Thyroid gland (tissue), 4 donors: ENCODE data around the gene IRAK3. TPM values are rescaled to one million over a fixed set of nuclear protein-coding genes. Genes with fewer than 3 reads are reported as not detected.

Experiments used
- DNase-seq, 2 donors: peaks; one replicate each; pipeline ENCODE4 v3.0.0-alpha.2; 2019
- H3K27ac ChIP-seq, 3 donors: fragments of 200-600 bp; sonication (generic); 1 replicate in 2 of 3; 2 replicates in 1 of 3; pipeline ENCODE4 v1.5.1; 2016 to 2019; ENCODE audit warnings: mild to moderate bottlenecking in 1 of 3, moderate library complexity in 1 of 3
- H3K27me3 ChIP-seq: fragments of 200-600 bp; sonication (generic); one replicate; pipeline ENCODE4 v1.5.1; 2019
- H3K36me3 ChIP-seq, 2 donors: fragments of 200-600 bp; sonication (generic); one replicate each; pipeline ENCODE4 v1.5.1; 2016 to 2019
- H3K4me1 ChIP-seq, 2 donors: fragments of 200-600 bp; sonication (generic); one replicate each; pipeline ENCODE4 v1.5.1; 2017 to 2019
- H3K4me3 ChIP-seq, 3 donors: fragments of 200-600 bp; sonication (generic); replicated peaks in 1 of 3; 1 replicate in 2 of 3; 2 replicates in 1 of 3; pipeline ENCODE4 v1.5.1; 2016; ENCODE audit warnings: mild to moderate bottlenecking in 1 of 3
- H3K9me3 ChIP-seq: fragments of 200-600 bp; sonication (generic); one replicate; pipeline ENCODE4 v1.5.1; 2017
- CTCF ChIP-seq, 6 experiments: fragments of 200-600 bp in 3 of 6; fragments of 450-650 bp in 3 of 6; sonication (generic) in 3 of 6; IDR thresholded peaks; one replicate each; pipeline ENCODE4 v1.5.1; 2016 to 2019; ENCODE audit warnings: antibody characterized with exemption in 6 of 6, mild to moderate bottlenecking in 2 of 6, inconsistent platforms in 1 of 6, moderate library complexity in 1 of 6
- POLR2A ChIP-seq, 2 donors: fragments of 450-650 bp; IDR thresholded peaks; one replicate each; pipeline ENCODE4 v1.6.1; 2017; ENCODE audit warnings: antibody characterized with exemption in 2 of 2, mild to moderate bottlenecking in 2 of 2, moderate library complexity in 1 of 2
- WGBS, 2 donors: methylation state at CpG; one replicate each; pipeline ENCODE4 v1.1.5; 2017; 5-methylcytosine and 5-hydroxymethylcytosine counted together
- intact Hi-C: fragments of 100-400 bp; cut with DNase I; formaldehyde crosslinking; loops from one replicate; pipeline ENCODE4 v1.15.1; 2023
- total RNA-seq, 4 donors: library from RNA; depleted of rRNA; stranded (reverse); fragments of >200 nt; gene quantifications; one replicate each; pipeline ENCODE4 v1.2.3, GENCODE V29; 2016

The IRAK3 gene
- total RNA-seq, 4 donors from 2014 or later: 8.0 to 26.6 (median 17.6) TPM

- H3K27ac ChIP-seq: no peak overlapping the region
- intact Hi-C loops: no loop called here
- no peaks in the 10 kb centered on the region for H3K4me1 ChIP-seq
- no peak overlapping the region for H3K4me3 ChIP-seq
- H3K27me3 ChIP-seq: no peaks in the 10 kb centered on the region
- no peaks in the 10 kb centered on the region for H3K9me3 ChIP-seq
- no peak for DNase-seq
- WGBS, 2 donors: 61 to 69% methylated on average over 1 of the region's 1 CpG
- TF ChIP-seq POLR2A (IDR thresholded peaks at IDR 0.05) (no peak), CTCF (IDR thresholded peaks at IDR 0.05) (no peak)
- H3K36me3 ChIP-seq: no peaks in the 10 kb centered on the region
Measured at GRCh38 chr12:66239295-66239694, 50.3 kb downstream of the IRAK3 start.

GRCh38 chr12:66240096-66240820, 51.2 kb downstream of the IRAK3 start:
- DNase-seq: no peak
- Histone ChIP-seq H3K4me1 (no peaks in the 10 kb centered on the region), H3K36me3 (no peaks in the 10 kb centered on the region), H3K27me3 (no peaks in the 10 kb centered on the region), H3K9me3 (no peaks in the 10 kb centered on the region), H3K27ac (no peak overlapping the region), H3K4me3 (no peak overlapping the region)
- intact Hi-C loops: no loop called here
- TF ChIP-seq CTCF (IDR thresholded peaks at IDR 0.05): no peak
- TF ChIP-seq POLR2A (IDR thresholded peaks at IDR 0.05): no peak
- WGBS, 2 donors: 85% methylated on average over 7 of the region's 7 CpGs

DNA sequence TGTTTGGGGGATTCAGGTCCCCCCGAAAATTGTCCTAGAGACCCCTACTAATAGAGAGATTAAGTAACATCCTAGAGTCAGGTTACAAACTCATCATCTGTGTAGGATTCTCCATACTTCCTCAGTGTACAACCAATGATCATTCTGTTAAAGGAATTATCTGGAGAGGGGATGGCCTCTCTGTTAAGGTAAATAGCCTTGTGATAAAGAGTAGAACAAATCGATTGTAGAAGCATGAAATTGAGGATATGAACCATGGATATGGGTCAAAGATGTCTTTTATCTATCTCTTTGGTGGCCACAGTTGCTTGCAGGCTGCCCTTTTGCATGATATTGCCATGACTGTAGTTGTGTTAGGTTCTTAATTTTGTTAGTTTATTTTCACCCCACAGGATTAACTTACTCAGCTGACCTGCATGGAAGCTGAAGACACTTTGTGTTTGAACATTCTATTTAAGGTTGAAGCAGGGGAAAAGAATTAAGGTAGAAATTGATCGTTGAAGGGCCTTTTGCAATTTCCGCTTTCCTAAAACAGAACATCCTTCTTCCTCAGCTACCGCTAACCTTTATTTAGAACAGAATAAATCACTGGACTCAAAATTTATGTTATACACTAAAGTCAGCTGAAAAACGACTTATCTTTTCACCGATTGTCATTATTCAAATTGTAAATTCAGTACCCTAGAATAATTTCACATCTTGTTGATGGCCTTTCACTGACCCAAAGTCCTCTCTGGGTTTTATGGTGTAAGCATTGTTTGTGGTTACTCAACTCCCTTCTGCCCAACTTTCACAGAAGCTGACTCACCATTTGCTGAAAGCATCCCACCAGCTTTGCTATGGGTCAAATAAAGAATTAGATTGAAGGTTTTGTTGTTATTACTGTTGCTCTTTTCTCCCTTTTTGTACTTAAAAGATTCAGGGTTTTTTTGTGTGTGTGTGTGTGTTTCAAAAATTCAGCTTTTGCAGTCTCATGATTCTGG, 52.3 kb downstream of the IRAK3 start:
- Histone ChIP-seq H3K9me3 (no peaks in the 10 kb centered on the region), H3K4me1 (no peaks in the 10 kb centered on the region), H3K27me3 (no peaks in the 10 kb centered on the region), H3K4me3 (no peak overlapping the region), H3K27ac (no peak overlapping the region), H3K36me3 (no peaks in the 10 kb centered on the region)
- 81 to 90% methylated on average over 7 of the region's 7 CpGs for WGBS, 2 donors
- no peak for DNase-seq
- TF ChIP-seq CTCF (IDR thresholded peaks at IDR 0.05) (no peak), POLR2A (IDR thresholded peaks at IDR 0.05) (no peak)
- intact Hi-C loops: no loop called here

DNA sequence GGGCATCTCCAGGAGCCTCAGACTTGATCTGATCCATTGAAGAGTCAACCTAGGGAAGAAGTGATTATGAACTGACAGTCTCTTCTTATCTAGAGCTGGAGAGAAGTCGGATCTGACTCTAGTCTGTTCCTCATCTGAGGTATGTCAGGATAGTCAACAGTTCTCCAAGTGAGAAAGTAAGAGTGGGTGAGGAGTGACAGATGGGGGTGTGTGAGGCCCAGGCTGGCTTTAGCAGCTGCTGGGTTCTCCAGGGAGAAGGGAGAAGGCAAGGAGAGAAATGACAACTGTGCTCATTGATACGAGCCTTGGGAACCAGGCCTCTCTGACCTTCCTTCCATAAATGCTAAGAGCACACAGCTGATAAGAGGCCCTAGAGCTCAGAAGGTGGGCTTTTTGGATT, 53.3 kb downstream of the IRAK3 start:
- H3K4me3 ChIP-seq: no peak overlapping the region
- WGBS, 2 donors: 85 to 88% methylated on average over 2 of the region's 2 CpGs

More for the DNA sequence above, 53.3 kb downstream of the IRAK3 start:
- no peaks in the 10 kb centered on the region for H3K36me3 ChIP-seq
- no peaks in the 10 kb centered on the region for H3K4me1 ChIP-seq
- H3K9me3 ChIP-seq: no peaks in the 10 kb centered on the region
- no peak for DNase-seq
- TF ChIP-seq CTCF (IDR thresholded peaks at IDR 0.05): no peak
- intact Hi-C loops: no loop called here
- H3K27ac ChIP-seq: no peak overlapping the region
- no peaks in the 10 kb centered on the region for H3K27me3 ChIP-seq
